ENCODE measurements around the gene TXNDC8. TPM values are rescaled to one million over a fixed set of nuclear protein-coding genes. Genes with fewer than 3 reads are reported as not detected.

The TXNDC8 gene
- total and polyA plus RNA-seq, 2 donors (not counting 1 experiment from before 2014, with no cell fraction given) = not detected

GRCh38 chr9:110346325-110346724 lies 8.7 kb upstream of the TXNDC8 start:
- H3K27me3 Mint-ChIP-seq = peaks cover 3% of the 10 kb centered on the region
- Histone ChIP-seq H3K9ac (ENCODE audit: low read length) (no peak overlapping the region), H3K27me3 (replicated peaks in 1 of 4; ENCODE audit: control extremely low read depth in 1 of 4, control insufficient read depth in 3 of 4, insufficient read depth in 4 of 4, low read length in 3 of 4) (no peaks in the 10 kb centered on the region), H3K4me3 (ENCODE audit: control extremely low read depth in 1 of 5, extremely low read depth in 1 of 5, insufficient read depth in 1 of 5, low read depth in 2 of 5, low read length in 4 of 5) (no peak overlapping the region), H3K36me3 (replicated peaks in 1 of 2; ENCODE audit: control extremely low read depth in 1 of 2, control insufficient read depth in 1 of 2, extremely low read depth in 1 of 2, insufficient read depth in 2 of 2, low read length in 1 of 2) (no peaks in the 10 kb centered on the region), H3K4me2 (replicated peaks; ENCODE audit: low read depth, low read length, poor library complexity, severe bottlenecking) (no peak overlapping the region), H3K79me2 (ENCODE audit: control insufficient read depth, insufficient read depth, low read length) (no peaks in the 10 kb centered on the region), H2AFZ (ENCODE audit: insufficient read depth, low read depth, low read length, poor library complexity, severe bottlenecking) (no peak overlapping the region), H4K20me1 (ENCODE audit: control insufficient read depth, insufficient read depth, low read length, poor library complexity, severe bottlenecking) (no peaks in the 10 kb centered on the region), H3K9me3 (ENCODE audit: control extremely low read depth in 1 of 3, control insufficient read depth in 2 of 3, insufficient read depth in 1 of 3, low read length in 2 of 3) (no peaks in the 10 kb centered on the region), H3K4me1 (ENCODE audit: control insufficient read depth in 2 of 2, insufficient read depth in 2 of 2, low read length in 2 of 2) (no peaks in the 10 kb centered on the region), H3K27ac (ENCODE audit: low read length in 2 of 2) (no peak overlapping the region)
- ChIA-PET POLR2A (no interaction called here), CTCF (no interaction called here)
- 36% methylated on average over 2 of the region's 3 CpGs for WGBS (ENCODE audit: insufficient coverage)
- H3K4me1 Mint-ChIP-seq = no peaks in the 10 kb centered on the region
- H3K4me3 Mint-ChIP-seq = no peak overlapping the region
- TF ChIP-seq CTCF (IDR thresholded peaks at IDR 0.05) (no peak), EZH2 (IDR thresholded peaks at IDR 0.05; ENCODE audit: borderline replicate concordance, insufficient read depth, low read depth, low read length, poor library complexity, severe bottlenecking) (no peak)
- DNase-seq (no peak), ATAC-seq (ENCODE audit: low read depth) (no peak)
- intact Hi-C loops (cut with micrococcal nuclease) = no loop called here
- H3K9me3 Mint-ChIP-seq (ENCODE audit: insufficient read depth) = no peaks in the 10 kb centered on the region
- no peak overlapping the region for H3K27ac Mint-ChIP-seq

- H3K4me2 ChIP-seq (replicated peaks; ENCODE audit: low read depth, low read length, poor library complexity, severe bottlenecking) = no peak overlapping the region
- Mint-ChIP-seq H3K27ac (no peak overlapping the region), H3K4me1 (no peaks in the 10 kb centered on the region), H3K9me3 (ENCODE audit: insufficient read depth) (no peaks in the 10 kb centered on the region), H3K4me3 (no peak overlapping the region), H3K27me3 (peaks cover 3% of the 10 kb centered on the region)
- ATAC-seq (ENCODE audit: low read depth) (no peak), DNase-seq (no peak)
- H2AFZ ChIP-seq (ENCODE audit: insufficient read depth, low read depth, low read length, poor library complexity, severe bottlenecking) = no peak overlapping the region
- no peaks in the 10 kb centered on the region for H3K36me3 ChIP-seq (replicated peaks in 1 of 2; ENCODE audit: control extremely low read depth in 1 of 2, control insufficient read depth in 1 of 2, extremely low read depth in 1 of 2, insufficient read depth in 2 of 2, low read length in 1 of 2)
- no peak overlapping the region for H3K4me3 ChIP-seq (ENCODE audit: control extremely low read depth in 1 of 5, extremely low read depth in 1 of 5, insufficient read depth in 1 of 5, low read depth in 2 of 5, low read length in 4 of 5)
- no peaks in the 10 kb centered on the region for H3K9me3 ChIP-seq (ENCODE audit: control extremely low read depth in 1 of 3, control insufficient read depth in 2 of 3, insufficient read depth in 1 of 3, low read length in 2 of 3)
- WGBS (ENCODE audit: insufficient coverage) = 100% methylated on average over 1 of the region's 6 CpGs
- POLR2A ChIA-PET = no interaction called here
- H3K27me3 ChIP-seq (replicated peaks in 1 of 4; ENCODE audit: control extremely low read depth in 1 of 4, control insufficient read depth in 3 of 4, insufficient read depth in 4 of 4, low read length in 3 of 4) = no peaks in the 10 kb centered on the region
- CTCF ChIA-PET = no interaction called here
- no peaks in the 10 kb centered on the region for H4K20me1 ChIP-seq (ENCODE audit: control insufficient read depth, insufficient read depth, low read length, poor library complexity, severe bottlenecking)
- no peaks in the 10 kb centered on the region for H3K79me2 ChIP-seq (ENCODE audit: control insufficient read depth, insufficient read depth, low read length)
- no peaks in the 10 kb centered on the region for H3K4me1 ChIP-seq (ENCODE audit: control insufficient read depth in 2 of 2, insufficient read depth in 2 of 2, low read length in 2 of 2)
- intact Hi-C loops (cut with micrococcal nuclease) = no loop called here
- TF ChIP-seq EZH2 (IDR thresholded peaks at IDR 0.05; ENCODE audit: borderline replicate concordance, insufficient read depth, low read depth, low read length, poor library complexity, severe bottlenecking) = no peak
- no peak for TF ChIP-seq CTCF (IDR thresholded peaks at IDR 0.05)
- H3K9ac ChIP-seq (ENCODE audit: low read length) = no peak overlapping the region
- H3K27ac ChIP-seq (ENCODE audit: low read length in 2 of 2) = no peak overlapping the region
Measured at GRCh38 chr9:110344821-110345220, 7.2 kb upstream of the TXNDC8 start.
